Nucleus accumbens (tissue), 56 donors: ENCODE measurements around the gene CDH13.

Experiments
- DNase-seq, 56 donors: peaks; one replicate each; lab custom pipeline; 2025; lab: John Stamatoyannopoulos, UW

The CDH13 gene

DNA sequence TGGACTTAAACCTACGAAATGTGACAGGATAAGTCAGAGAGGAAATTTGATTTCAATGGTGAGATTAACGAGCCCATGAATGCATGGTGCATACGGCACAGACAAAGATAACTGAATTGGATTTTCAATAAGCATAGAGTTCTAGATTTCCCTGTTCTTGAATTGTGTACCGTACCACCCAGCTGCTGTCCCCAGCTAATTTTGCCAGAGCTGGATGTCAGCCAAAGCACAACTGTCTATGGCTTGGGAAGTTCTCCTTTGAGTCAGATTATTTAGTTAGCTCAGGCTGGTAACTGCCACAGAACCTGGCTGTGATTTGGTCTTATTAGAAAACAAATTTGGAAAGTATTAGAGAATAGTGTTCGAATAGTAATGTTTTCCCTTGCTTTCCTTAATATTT is 143.1 kb downstream of the CDH13 start:
- DNase-seq = peak in 8 of 56 donors; percentile 2 to 28 (median 6)

DNA sequence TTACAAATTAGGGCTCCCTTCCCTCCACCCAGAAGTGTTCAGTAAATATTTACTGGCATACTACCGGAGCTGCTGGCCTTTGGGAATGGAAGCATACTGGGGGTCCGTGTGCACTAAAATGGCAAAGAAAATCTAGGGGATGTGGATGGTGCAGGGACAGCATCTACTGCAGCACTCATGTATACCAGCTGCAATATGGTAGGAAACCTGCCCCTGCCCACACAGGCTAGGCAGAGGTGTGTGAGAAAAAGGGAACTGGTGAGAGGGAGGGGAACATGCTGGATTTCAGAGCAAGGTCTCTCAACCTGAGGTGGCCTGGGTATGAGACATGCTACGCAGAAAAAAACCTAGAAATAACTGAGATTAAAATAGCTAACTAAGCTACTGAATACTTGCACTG is 145.4 kb downstream of the CDH13 start:
- no peak for DNase-seq

DNA sequence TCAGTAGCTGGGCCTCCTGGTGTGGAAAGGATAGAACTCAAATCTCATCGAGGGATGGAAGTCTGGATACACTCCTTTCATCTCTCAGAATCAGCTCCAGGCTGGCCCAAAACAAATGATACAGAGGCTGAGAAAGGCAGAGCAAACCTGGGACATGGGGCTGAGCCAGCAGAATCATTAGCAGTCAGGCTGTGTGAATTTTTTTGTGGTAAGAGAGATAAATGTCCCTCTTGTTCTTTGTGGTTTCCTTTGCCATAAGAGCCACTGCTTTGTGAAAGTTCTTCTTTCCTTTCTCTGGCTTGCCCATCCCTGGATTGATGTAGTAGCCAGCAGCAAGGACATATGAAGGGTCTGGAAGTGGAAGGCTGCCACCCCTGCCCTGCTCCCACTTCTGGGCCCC is 146.2 kb downstream of the CDH13 start:
- DNase-seq = no peak

GRCh38 chr16:82776470-82777146 is 149.8 kb downstream of the CDH13 start:
- DNase-seq = no peak

GRCh38 chr16:82782715-82783251 is 156.0 kb downstream of the CDH13 start:
- no peak for DNase-seq

DNA sequence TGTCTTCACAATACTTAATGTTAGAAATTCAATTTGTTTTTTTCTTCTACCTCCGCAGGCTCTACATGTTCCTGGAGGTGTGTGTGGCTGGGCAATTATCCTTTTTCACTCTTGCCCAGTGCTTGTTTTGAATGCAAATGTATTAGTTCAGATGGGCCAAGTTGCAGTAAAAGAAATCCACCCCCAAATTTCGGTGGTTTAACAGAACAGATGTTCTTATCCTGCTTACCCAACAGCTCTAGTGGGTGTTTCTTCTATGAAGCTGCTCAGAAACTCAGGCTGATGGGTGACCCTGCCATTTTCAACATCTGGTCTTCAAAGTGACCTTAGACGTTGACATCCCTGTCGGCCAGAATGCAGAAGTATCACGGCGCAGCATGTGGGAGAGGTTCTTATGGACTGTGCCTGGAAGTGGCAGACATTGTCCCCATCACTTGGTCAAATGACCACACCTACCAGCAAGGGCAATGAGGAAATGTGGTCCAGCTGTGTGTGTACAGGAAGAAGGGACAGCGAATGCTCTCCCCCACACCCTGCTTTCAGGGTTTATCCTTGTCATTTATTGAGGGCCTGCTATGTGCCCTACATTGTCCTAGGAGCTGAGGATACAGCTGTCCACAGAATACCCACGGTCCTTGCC is 157.3 kb downstream of the CDH13 start:
- no peak for DNase-seq

DNA sequence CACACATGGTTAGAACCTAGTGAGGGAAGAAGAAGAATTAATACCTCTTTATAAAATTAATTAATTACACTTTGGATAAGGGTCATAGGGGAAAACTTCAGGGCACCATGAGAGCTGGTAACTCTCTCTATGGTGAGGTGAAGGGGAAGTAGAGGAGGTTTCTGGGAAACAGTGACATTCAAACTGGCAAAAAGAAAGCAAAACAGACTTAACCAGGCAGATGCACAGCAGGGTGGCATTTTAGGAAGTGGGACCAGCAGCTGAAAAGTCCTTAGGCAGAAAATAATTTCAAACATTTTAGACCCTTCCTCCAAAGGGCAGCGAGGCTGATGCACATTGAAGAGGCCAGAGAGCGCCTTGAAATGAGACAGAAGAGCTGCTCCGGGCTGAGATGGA is 157.8 kb downstream of the CDH13 start:
- no peak for DNase-seq

DNA sequence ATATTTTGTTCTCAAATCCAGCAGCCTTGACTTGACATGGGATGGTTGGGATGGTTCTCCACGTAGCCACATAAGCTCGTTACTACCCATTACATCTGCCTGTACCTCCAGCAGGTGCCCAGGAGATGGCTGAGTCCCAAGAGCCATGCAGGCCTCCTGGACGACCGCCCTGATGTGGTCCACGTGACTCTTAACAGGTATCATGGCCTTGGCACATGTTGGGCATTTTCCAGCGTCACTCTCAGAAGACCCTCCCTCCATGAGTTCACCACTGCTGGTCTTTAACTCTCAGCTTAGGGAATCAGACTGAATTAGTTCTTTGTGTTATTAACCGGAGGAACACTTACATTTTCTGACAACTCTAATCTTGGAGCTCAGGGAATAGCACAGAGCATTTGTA is 161.5 kb downstream of the CDH13 start:
- no peak for DNase-seq

DNA sequence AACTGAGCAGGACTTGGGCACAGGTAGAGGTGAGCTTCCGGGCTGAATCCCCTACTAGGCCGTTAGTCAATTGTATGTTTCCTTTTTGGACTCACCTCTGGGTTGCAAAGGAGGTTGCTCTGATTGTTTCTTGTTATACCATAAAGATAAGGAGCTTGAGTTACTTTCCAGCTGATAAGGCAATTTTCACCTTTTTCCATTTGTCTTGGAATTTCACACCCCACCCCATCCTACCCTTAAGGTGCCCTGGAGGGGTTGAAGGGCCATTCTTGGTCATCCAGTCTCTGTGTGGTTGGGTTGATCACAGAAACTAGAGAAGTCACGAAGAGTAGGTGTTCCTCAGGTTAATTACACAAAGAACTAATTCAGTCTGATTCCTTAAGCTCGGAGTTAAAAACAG is 162.2 kb downstream of the CDH13 start:
- no peak for DNase-seq

DNA sequence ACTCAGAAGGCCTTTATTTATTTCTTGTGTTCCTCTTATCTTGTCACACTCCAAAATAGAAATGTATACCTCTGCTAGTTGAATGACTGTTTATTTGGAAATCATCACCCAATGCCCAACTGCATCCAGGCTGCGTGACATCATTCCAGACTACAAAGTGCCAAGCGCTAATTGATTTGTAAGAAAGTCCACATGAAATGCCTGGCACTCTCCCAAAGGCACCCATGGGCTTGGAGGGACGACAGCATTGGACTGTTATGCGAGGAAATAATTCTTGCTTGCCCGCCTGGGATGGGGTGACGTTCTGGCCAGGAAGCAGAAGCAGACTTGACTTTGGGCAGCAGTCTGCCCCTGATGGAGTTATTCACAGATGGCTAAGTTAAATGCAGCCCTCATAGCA is 165.9 kb downstream of the CDH13 start:
- peak in 1 of 56 donors; percentile 15 for DNase-seq

- DNase-seq = no peak
Observed at GRCh38 chr16:82793528-82794245, 166.9 kb downstream of the CDH13 start.

GRCh38 chr16:82796047-82796446 is 169.3 kb downstream of the CDH13 start:
- DNase-seq = no peak

- no peak for DNase-seq
Observed at GRCh38 chr16:82801361-82801760, 174.6 kb downstream of the CDH13 start.

DNA sequence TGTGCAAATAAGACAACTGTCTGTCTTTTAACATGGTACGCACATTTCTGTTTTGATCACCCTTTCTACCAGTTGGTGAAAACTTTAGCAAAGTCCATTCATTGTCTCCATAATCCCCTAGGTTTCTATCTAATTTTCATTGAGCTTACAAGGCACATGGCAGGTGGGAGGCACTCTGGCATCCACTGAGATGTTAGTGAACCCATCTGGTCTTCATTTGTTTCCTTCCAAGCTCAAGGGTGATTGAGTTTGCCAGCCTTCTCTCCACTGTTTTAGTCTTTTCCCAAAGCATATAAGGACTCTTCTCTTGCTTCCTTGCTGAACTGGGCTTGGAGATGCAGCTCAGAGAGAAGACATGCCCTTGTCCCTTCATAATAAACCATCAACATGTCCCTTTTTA is 179.1 kb downstream of the CDH13 start:
- no peak for DNase-seq

DNA sequence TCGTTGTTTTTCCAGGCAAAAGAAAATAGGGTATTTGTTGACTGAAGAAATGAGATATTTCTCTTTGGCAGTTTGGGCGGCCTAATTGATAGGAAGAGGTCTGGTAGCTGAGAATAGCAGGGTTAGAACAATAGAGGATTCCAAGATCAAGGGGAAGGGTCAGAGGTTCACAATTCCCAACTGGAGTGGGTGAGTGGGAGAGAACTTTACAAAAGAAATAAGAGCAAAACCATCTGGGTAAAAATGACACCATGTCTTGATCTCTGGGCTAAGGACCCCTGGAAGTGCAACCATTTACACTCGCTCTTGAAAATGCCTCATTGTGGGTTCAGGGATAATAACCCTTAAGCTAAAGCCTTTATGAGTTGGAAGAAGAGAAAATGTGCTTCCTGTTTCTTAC is 180.5 kb downstream of the CDH13 start:
- no peak for DNase-seq

- peak in 6 of 56 donors; percentile 2 to 11 (median 4) for DNase-seq
Observed at GRCh38 chr16:82808036-82808435, 181.3 kb downstream of the CDH13 start.

DNA sequence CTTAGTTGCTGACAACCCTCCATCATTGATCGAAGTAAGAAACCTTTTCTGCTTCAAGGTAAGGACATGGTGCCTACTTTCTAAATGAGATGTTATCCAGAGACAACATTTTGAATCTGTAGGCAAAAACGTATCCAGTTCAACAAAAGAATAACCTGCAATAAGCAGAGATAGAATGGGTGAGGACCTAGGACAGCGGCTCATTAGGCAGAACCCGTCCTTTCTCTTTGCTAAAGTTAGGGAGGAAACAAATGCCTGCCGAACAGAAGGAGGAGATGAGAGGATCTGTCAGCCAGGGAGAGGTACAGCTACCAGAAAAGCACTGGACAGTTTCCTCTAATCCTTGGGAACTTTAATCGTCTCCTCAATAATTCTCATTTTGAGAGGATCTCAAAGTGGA is 183.3 kb downstream of the CDH13 start:
- no peak for DNase-seq

DNA sequence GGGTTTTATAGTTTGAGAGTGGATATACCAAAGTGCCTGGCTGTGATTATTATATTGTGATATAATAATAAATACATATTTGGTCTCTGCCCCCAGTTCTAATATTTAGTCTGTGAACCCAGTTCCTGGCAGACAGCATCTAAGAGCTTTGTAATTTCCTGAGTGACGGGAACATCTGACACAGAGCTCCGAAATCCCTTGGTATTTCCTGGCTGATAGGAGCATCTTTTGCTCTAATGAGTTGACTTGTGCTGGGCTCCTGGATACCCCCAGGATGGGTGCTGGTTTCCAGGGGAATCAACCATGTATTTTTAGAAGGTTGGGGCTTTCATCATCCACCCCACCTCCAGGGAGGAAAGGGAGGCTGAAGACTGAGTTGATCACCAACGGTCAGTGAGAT is 187.3 kb downstream of the CDH13 start:
- no peak for DNase-seq

DNA sequence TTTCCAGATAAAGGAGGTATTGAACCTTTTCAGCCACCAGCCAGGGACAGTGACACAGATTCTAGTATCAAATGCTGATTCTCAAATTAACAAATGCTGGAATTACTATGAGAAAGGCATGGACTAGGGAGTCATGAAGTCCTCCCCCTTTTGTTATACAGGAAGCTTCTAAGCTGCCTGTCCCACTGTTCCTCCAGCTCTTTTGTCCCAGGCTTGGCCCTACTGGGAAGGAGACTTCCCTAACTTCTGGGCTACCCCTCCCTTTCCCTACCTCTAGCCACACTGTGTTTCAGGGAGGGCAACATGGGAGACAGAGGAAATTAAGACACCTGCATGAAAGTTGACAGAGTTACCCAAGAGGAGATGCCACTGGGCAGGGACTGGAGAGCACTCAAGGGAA is 192.5 kb downstream of the CDH13 start:
- DNase-seq = no peak

GRCh38 chr16:82820855-82821254 is 194.1 kb downstream of the CDH13 start:
- DNase-seq = no peak

GRCh38 chr16:82824408-82824807 is 197.6 kb downstream of the CDH13 start:
- no peak for DNase-seq

- DNase-seq = no peak
Observed at GRCh38 chr16:82829301-82829700, 202.5 kb downstream of the CDH13 start.
